ENCODE measurements around the gene C5orf34. TPM values are rescaled to one million over a fixed set of nuclear protein-coding genes. Genes with fewer than 3 reads are reported as not detected.
A peak's percentile ranks its signal among the peaks of the same experiment; 100 is the strongest.

Gene C5orf34
- total and polyA plus RNA-seq, 9 of the 15 experiments (the other 6 are each of a cell fraction or from before 2014, with no cell fraction given): 13.2 to 32.6 (median 20.7) TPM

DNA sequence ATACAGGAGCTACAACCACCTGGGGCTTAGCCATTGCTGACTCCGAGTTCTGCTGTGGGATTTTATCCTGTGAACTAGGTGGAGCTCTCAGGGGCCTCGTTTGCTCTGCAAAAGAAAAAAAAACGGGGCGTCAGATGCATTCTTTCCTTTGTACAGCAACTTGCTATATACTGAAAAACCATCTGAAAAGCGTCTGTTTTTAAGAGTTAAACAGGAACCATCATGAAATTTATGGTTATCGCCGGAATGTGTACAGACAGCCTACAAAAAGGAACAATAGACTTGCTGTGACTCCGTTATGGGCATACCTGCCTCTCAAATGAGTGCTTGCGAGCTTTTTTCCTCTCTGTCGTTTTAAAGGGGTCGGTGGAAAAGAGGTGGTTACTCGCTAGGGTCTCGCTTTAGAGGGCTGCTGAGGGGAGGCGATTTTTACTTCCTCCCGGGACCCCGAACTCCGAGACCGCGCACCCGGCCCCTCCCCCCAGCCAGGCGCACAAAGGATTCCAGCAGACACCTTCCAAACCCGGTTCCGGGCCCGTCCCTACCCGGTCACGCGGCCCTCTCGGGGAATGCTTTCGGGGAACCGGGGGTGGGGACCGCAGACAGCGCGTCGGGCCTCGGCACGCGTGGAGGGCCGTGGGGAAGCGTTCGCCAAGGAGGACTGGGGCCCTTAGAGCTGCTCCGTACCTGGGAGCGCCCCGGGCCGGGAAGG, 41.1 kb upstream of the C5orf34 start (continued):
- TF ChIP-seq, protein P1, sequence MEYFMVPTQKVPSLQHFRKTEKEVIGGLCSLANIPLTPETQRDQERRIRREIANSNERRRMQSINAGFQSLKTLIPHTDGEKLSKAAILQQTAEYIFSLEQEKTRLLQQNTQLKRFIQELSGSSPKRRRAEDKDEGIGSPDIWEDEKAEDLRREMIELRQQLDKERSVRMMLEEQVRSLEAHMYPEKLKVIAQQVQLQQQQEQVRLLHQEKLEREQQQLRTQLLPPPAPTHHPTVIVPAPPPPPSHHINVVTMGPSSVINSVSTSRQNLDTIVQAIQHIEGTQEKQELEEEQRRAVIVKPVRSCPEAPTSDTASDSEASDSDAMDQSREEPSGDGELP (CRISPR knock-in tag; IDR thresholded peaks at IDR 0.05; ENCODE audit: borderline replicate concordance): 0 out of 2 replicates have a peak, but pooled peaks have one; percentile 26
- TF ChIP-seq, protein P2, sequence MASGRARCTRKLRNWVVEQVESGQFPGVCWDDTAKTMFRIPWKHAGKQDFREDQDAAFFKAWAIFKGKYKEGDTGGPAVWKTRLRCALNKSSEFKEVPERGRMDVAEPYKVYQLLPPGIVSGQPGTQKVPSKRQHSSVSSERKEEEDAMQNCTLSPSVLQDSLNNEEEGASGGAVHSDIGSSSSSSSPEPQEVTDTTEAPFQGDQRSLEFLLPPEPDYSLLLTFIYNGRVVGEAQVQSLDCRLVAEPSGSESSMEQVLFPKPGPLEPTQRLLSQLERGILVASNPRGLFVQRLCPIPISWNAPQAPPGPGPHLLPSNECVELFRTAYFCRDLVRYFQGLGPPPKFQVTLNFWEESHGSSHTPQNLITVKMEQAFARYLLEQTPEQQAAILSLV (tag; IDR thresholded peaks at IDR 0.05): no peak
- no peak for TF ChIP-seq YBX1 (IDR thresholded peaks at IDR 0.05)
- TF ChIP-seq, protein P3, sequence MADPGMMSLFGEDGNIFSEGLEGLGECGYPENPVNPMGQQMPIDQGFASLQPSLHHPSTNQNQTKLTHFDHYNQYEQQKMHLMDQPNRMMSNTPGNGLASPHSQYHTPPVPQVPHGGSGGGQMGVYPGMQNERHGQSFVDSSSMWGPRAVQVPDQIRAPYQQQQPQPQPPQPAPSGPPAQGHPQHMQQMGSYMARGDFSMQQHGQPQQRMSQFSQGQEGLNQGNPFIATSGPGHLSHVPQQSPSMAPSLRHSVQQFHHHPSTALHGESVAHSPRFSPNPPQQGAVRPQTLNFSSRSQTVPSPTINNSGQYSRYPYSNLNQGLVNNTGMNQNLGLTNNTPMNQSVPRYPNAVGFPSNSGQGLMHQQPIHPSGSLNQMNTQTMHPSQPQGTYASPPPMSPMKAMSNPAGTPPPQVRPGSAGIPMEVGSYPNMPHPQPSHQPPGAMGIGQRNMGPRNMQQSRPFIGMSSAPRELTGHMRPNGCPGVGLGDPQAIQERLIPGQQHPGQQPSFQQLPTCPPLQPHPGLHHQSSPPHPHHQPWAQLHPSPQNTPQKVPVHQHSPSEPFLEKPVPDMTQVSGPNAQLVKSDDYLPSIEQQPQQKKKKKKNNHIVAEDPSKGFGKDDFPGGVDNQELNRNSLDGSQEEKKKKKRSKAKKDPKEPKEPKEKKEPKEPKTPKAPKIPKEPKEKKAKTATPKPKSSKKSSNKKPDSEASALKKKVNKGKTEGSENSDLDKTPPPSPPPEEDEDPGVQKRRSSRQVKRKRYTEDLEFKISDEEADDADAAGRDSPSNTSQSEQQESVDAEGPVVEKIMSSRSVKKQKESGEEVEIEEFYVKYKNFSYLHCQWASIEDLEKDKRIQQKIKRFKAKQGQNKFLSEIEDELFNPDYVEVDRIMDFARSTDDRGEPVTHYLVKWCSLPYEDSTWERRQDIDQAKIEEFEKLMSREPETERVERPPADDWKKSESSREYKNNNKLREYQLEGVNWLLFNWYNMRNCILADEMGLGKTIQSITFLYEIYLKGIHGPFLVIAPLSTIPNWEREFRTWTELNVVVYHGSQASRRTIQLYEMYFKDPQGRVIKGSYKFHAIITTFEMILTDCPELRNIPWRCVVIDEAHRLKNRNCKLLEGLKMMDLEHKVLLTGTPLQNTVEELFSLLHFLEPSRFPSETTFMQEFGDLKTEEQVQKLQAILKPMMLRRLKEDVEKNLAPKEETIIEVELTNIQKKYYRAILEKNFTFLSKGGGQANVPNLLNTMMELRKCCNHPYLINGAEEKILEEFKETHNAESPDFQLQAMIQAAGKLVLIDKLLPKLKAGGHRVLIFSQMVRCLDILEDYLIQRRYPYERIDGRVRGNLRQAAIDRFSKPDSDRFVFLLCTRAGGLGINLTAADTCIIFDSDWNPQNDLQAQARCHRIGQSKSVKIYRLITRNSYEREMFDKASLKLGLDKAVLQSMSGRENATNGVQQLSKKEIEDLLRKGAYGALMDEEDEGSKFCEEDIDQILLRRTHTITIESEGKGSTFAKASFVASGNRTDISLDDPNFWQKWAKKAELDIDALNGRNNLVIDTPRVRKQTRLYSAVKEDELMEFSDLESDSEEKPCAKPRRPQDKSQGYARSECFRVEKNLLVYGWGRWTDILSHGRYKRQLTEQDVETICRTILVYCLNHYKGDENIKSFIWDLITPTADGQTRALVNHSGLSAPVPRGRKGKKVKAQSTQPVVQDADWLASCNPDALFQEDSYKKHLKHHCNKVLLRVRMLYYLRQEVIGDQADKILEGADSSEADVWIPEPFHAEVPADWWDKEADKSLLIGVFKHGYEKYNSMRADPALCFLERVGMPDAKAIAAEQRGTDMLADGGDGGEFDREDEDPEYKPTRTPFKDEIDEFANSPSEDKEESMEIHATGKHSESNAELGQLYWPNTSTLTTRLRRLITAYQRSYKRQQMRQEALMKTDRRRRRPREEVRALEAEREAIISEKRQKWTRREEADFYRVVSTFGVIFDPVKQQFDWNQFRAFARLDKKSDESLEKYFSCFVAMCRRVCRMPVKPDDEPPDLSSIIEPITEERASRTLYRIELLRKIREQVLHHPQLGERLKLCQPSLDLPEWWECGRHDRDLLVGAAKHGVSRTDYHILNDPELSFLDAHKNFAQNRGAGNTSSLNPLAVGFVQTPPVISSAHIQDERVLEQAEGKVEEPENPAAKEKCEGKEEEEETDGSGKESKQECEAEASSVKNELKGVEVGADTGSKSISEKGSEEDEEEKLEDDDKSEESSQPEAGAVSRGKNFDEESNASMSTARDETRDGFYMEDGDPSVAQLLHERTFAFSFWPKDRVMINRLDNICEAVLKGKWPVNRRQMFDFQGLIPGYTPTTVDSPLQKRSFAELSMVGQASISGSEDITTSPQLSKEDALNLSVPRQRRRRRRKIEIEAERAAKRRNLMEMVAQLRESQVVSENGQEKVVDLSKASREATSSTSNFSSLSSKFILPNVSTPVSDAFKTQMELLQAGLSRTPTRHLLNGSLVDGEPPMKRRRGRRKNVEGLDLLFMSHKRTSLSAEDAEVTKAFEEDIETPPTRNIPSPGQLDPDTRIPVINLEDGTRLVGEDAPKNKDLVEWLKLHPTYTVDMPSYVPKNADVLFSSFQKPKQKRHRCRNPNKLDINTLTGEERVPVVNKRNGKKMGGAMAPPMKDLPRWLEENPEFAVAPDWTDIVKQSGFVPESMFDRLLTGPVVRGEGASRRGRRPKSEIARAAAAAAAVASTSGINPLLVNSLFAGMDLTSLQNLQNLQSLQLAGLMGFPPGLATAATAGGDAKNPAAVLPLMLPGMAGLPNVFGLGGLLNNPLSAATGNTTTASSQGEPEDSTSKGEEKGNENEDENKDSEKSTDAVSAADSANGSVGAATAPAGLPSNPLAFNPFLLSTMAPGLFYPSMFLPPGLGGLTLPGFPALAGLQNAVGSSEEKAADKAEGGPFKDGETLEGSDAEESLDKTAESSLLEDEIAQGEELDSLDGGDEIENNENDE (IDR thresholded peaks at IDR 0.05; ENCODE audit: low read depth, low read length): no peak
- TF ChIP-seq IRF1 (CRISPR knock-in tag; IDR thresholded peaks at IDR 0.05; ENCODE audit: borderline replicate concordance): no peak
- TF ChIP-seq FOXK1 (CRISPR knock-in tag; IDR thresholded peaks at IDR 0.05; ENCODE audit: borderline replicate concordance): peak; percentile 17; the same call in 1 of the 2 replicates
- no peak for TF ChIP-seq ZNF143 (CRISPR knock-in tag; IDR thresholded peaks at IDR 0.05)
- TF ChIP-seq GATAD2A (IDR thresholded peaks at IDR 0.05): no peak

Measured in K562 (cell line).